DMS53 treated with DMSO at 0.1 percent for 48 hours (cell line): ENCODE measurements around the gene KCTD6.

Experiments used
- DNase-seq: peaks from one replicate; lab custom pipeline; 2025; ENCODE audit not compliant: unreplicated experiment; lab: John Stamatoyannopoulos, UW

KCTD6 gene

GRCh38 chr3:58551636-58552180, 59.8 kb downstream of the KCTD6 start:
- no peak for DNase-seq
